ENCODE data around the gene ARL1.

DNA sequence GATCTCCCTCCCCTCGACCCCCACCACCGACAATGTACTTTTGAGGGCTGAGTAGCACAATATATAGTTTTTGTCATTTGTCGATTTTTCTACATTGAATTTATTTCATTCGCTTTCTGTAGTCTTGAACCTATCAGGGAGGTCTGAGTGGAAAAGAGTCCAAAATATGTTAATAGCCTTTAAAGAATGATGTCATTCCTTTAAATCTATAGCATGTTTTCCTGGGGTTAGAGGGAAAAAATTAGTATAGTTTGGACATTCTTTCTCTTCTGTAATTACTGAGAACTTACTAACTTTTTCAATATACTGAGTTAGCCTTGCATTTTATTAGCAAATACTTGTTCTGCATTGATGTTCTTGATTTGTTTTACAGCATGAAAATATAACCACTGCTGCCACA is 55.9 kb downstream of the ARL1 start:
- TF ChIP-seq, protein P1, sequence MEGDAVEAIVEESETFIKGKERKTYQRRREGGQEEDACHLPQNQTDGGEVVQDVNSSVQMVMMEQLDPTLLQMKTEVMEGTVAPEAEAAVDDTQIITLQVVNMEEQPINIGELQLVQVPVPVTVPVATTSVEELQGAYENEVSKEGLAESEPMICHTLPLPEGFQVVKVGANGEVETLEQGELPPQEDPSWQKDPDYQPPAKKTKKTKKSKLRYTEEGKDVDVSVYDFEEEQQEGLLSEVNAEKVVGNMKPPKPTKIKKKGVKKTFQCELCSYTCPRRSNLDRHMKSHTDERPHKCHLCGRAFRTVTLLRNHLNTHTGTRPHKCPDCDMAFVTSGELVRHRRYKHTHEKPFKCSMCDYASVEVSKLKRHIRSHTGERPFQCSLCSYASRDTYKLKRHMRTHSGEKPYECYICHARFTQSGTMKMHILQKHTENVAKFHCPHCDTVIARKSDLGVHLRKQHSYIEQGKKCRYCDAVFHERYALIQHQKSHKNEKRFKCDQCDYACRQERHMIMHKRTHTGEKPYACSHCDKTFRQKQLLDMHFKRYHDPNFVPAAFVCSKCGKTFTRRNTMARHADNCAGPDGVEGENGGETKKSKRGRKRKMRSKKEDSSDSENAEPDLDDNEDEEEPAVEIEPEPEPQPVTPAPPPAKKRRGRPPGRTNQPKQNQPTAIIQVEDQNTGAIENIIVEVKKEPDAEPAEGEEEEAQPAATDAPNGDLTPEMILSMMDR (IDR thresholded peaks at IDR 0.05), result no peak
- no peak for TF ChIP-seq POLR2A (IDR thresholded peaks at IDR 0.05)
